Uterus (tissue), 4 donors: ENCODE data around the gene CDADC1. TPM values are rescaled to one million over a fixed set of nuclear protein-coding genes. Genes with fewer than 3 reads are reported as not detected.

ENCODE experiments used
- DNase-seq, 2 donors: peaks; one replicate each; pipeline ENCODE4 v3.0.0-alpha.2; 2019 to 2020
- H3K27ac ChIP-seq, 2 donors: fragments of 200-600 bp; sonication (generic); 1 replicate in 1 of 2; 2 replicates in 1 of 2; pipeline ENCODE4 v1.5.1; 2016 to 2018
- H3K27me3 ChIP-seq, 2 donors: fragments of 200-600 bp; sonication (generic); one replicate each; pipeline ENCODE4 v1.5.1; 2018 to 2019; ENCODE audit warnings: control low read depth in 1 of 2
- H3K36me3 ChIP-seq, 2 donors: fragments of 200-600 bp; sonication (generic); one replicate each; pipeline ENCODE4 v1.5.1; 2019; ENCODE audit warnings: control low read depth in 1 of 2
- H3K4me1 ChIP-seq, 2 donors: fragments of 200-600 bp; sonication (generic); one replicate each; pipeline ENCODE4 v1.5.1; 2018 to 2019; ENCODE audit warnings: control low read depth in 1 of 2
- H3K4me3 ChIP-seq, 2 donors: fragments of 200-600 bp; sonication (generic); 1 replicate in 1 of 2; 2 replicates in 1 of 2; pipeline ENCODE4 v1.5.1; 2018 to 2019; ENCODE audit warnings: mild to moderate bottlenecking in 1 of 2
- H3K9me3 ChIP-seq, 2 donors: fragments of 200-600 bp; sonication (generic); one replicate each; pipeline ENCODE4 v1.5.1; 2019; ENCODE audit warnings: control low read depth in 1 of 2
- CTCF ChIP-seq, 4 experiments: fragments of 200-600 bp in 2 of 4; fragments of 450-650 bp in 2 of 4; sonication (generic) in 2 of 4; IDR thresholded peaks; one replicate each; pipeline ENCODE4 v1.5.1; 2016 to 2019; ENCODE audit warnings: antibody characterized with exemption in 4 of 4, mild to moderate bottlenecking in 2 of 4, moderate library complexity in 1 of 4
- POLR2A ChIP-seq, 2 donors: fragments of 450-650 bp; IDR thresholded peaks; one replicate each; pipeline ENCODE4 v1.6.1; 2016; ENCODE audit warnings: antibody characterized with exemption in 2 of 2, mild to moderate bottlenecking in 1 of 2, moderate library complexity in 1 of 2
- intact Hi-C: fragments of 100-400 bp; cut with DNase I; formaldehyde crosslinking; loops from one replicate; pipeline ENCODE4 v1.15.1; 2023; ENCODE audit warnings: low total_unique reads
- total RNA-seq, 4 donors: library from RNA; depleted of rRNA in 3 of 4; stranded (reverse); fragments of >200 nt in 3 of 4; gene quantifications; one replicate each; pipeline versions ENCODE4 v1.1.0 to v1.2.4, GENCODE V29; 2014 to 2023
- donor health status: DM: yes; HTN: yes; CAD: no.

The CDADC1 gene
- total RNA-seq, 4 donors from 2014 or later = 1.8 to 76.5 (median 10.9) TPM

GRCh38 chr13:49336655-49337054 lies 88.9 kb downstream of the CDADC1 start:
- DNase-seq = no peak
- H3K4me3 ChIP-seq = no peak overlapping the region
- no peak overlapping the region for H3K27ac ChIP-seq
- intact Hi-C loops = no loop called here
- H3K4me1 ChIP-seq = no peaks in the 10 kb centered on the region
- no peaks in the 10 kb centered on the region for H3K27me3 ChIP-seq
- TF ChIP-seq CTCF (IDR thresholded peaks at IDR 0.05) = no peak
- no peak for TF ChIP-seq POLR2A (IDR thresholded peaks at IDR 0.05)
- no peaks in the 10 kb centered on the region for H3K9me3 ChIP-seq
- H3K36me3 ChIP-seq = no peaks in the 10 kb centered on the region

GRCh38 chr13:49340161-49340560 lies 92.4 kb downstream of the CDADC1 start:
- Histone ChIP-seq H3K27me3 (no peaks in the 10 kb centered on the region), H3K9me3 (no peaks in the 10 kb centered on the region), H3K4me1 (no peaks in the 10 kb centered on the region), H3K27ac (no peak overlapping the region), H3K4me3 (no peak overlapping the region), H3K36me3 (no peaks in the 10 kb centered on the region)
- no peak for TF ChIP-seq CTCF (IDR thresholded peaks at IDR 0.05)
- no peak for TF ChIP-seq POLR2A (IDR thresholded peaks at IDR 0.05)
- intact Hi-C loops = no loop called here
- DNase-seq = no peak

GRCh38 chr13:49341517-49341916 lies 93.8 kb downstream of the CDADC1 start:
- intact Hi-C loops = no loop called here
- H3K36me3 ChIP-seq = no peaks in the 10 kb centered on the region
- no peaks in the 10 kb centered on the region for H3K9me3 ChIP-seq
- H3K4me1 ChIP-seq = no peaks in the 10 kb centered on the region
- no peak for DNase-seq
- H3K4me3 ChIP-seq = no peak overlapping the region
- no peaks in the 10 kb centered on the region for H3K27me3 ChIP-seq
- TF ChIP-seq CTCF (IDR thresholded peaks at IDR 0.05) (no peak), POLR2A (IDR thresholded peaks at IDR 0.05) (no peak)
- no peak overlapping the region for H3K27ac ChIP-seq

- no peaks in the 10 kb centered on the region for H3K36me3 ChIP-seq
- intact Hi-C loops = no loop called here
Measured at GRCh38 chr13:49341941-49342340, 94.2 kb downstream of the CDADC1 start.

GRCh38 chr13:49342454-49342853 lies 94.7 kb downstream of the CDADC1 start:
- H3K27me3 ChIP-seq = no peaks in the 10 kb centered on the region
- H3K9me3 ChIP-seq = no peaks in the 10 kb centered on the region
- DNase-seq = no peak
- intact Hi-C loops = no loop called here
- no peaks in the 10 kb centered on the region for H3K36me3 ChIP-seq
- no peak overlapping the region for H3K4me3 ChIP-seq
- TF ChIP-seq POLR2A (IDR thresholded peaks at IDR 0.05) (no peak), CTCF (IDR thresholded peaks at IDR 0.05) (no peak)
- H3K27ac ChIP-seq = no peak overlapping the region
- no peaks in the 10 kb centered on the region for H3K4me1 ChIP-seq

More at GRCh38 chr13:49341941-49342340, 94.2 kb downstream of the CDADC1 start:
- Histone ChIP-seq H3K27ac (no peak overlapping the region), H3K27me3 (no peaks in the 10 kb centered on the region), H3K4me3 (no peak overlapping the region), H3K4me1 (no peaks in the 10 kb centered on the region), H3K9me3 (no peaks in the 10 kb centered on the region)
- TF ChIP-seq CTCF (IDR thresholded peaks at IDR 0.05) (no peak), POLR2A (IDR thresholded peaks at IDR 0.05) (no peak)
- DNase-seq = no peak

Other genes with a start within 250 kb of the CDADC1 start
- gene MLNR, start 27.6 kb upstream of the CDADC1 start, total RNA-seq = not detected
- gene CAB39L, start 196.1 kb downstream of the CDADC1 start, total RNA-seq = 10 to 100 TPM; 12.0 to 24.7 (median 18.5) TPM
- gene SETDB2, start 196.3 kb downstream of the CDADC1 start, total RNA-seq = 10 to 100 TPM in 3 of 4 donors, 1 to 10 TPM in 1; 9.5 to 24.1 (median 19.0) TPM
- gene PHF11, start 248.0 kb downstream of the CDADC1 start, total RNA-seq = 10 to 100 TPM; 26.2 to 70.9 (median 27.2) TPM